Measurements from ENCODE around the gene EIF5.

GRCh38 chr14:103290961-103291360 lies 43.1 kb upstream of the EIF5 start:
- no peak for TF ChIP-seq POLR2AphosphoS5 (IDR thresholded peaks at IDR 0.05; ENCODE audit: borderline replicate concordance, low read depth, low read length)
- TF ChIP-seq EZH2 (IDR thresholded peaks at IDR 0.05), result no peak
